Measurements from ENCODE around the gene APC2.
"Not testable (repeated sequence)": the region's sequence is repeated elsewhere in the genome, so short reads cannot be mapped to it uniquely, and the experiment has no call there.

Gene APC2

GRCh38 chr19:1495051-1495798, 45.3 kb downstream of the APC2 start:
- DNase-seq (ENCODE audit: low read depth in 1 of 2, low spot score in 1 of 2): no peak

DNA sequence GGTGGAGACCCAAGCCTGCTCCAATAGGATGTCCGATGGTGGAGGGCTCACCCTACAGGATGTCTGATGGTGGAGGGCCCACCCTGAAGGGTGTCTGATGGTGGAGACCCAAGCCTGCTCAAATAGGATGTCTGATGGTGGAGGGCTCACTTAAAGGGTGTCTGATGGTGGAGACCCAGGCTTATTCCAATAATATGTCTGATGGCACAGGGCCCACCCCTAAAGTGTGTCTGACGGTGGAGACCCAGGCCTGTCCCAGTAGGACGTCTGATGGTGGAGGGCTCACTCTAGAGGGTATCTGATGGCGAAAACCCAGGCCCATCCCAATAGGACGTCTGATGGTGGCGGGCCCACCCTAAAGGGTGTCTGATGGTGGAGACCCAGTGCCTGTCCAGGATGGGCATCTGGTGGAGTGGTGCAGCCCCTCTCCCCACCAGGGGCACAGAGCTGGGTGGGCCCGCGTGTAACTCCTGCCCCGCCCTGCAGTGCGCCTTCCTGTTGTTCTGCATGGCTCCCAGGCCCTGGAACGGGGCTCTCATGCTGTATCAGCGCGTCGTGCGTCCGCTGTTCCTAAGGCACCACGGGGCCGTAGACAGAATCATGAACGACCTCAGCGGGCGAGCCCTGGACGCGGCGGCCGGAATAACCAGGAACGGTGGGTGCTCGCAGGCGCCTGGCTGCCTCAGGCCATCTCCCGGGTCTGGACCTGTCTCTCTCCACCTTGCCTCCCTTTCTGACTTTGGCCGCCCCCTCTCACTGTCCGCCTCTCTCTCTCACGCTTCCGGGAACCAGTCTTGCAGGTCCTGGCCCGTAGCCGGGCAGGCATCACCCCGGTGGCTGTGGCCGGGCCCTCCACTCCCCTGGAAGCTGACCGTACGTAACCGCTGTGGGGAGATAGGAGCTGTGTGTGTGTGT, 46.1 kb downstream of the APC2 start:
- DNase-seq (ENCODE audit: low read depth in 1 of 2, low spot score in 1 of 2): no peak

DNA sequence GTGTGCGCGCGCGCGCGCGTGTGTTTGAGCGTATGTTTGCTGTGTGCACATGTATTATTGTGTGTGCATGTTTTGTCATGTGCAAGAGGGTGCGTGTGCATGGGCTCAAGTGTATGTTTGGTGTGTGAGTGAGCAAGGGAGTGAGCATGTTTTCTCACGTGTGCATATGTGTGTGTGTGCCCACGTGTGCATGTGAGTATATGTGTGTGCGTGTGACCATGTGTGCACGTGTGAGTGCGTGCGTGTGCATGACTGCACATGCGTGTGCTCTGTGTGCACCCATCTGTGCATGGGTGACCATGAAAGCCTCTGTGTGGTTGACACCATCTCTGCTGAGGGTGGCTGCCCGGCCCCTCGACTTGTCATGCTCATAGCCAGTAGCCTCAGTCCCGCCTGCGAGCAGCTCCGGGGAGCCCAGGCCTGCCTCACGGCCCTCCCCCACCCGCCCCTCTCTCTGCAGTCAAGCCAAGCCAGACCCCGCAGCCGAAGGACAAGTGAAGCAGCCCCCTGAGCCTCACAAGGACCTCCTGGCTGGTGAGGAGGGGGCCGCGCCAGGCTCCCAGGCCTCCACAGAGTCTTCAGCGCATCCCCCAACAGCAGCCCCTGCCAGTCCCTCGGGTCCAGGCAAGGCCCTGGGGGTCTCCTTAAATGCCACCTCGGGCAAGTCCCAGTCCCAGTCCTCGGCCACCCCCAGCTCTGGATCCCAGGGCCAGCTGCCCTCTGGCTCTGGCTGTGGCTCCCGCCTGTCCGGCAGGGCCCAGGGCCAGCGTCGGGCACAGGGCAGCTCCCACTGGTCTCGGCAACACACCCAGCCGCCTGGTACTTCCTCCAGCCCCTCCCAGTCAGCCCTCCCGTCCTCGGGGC, 47.0 kb downstream of the APC2 start:
- DNase-seq (ENCODE audit: low read depth in 1 of 2, low spot score in 1 of 2): no peak

- DNase-seq (ENCODE audit: low read depth in 1 of 2, low spot score in 1 of 2): no peak
Observed at GRCh38 chr19:1497578-1498235, 47.8 kb downstream of the APC2 start.

GRCh38 chr19:1499231-1499630, 49.3 kb downstream of the APC2 start:
- not testable (repeated sequence) for DNase-seq (ENCODE audit: low read depth in 1 of 2, low spot score in 1 of 2)

- DNase-seq (ENCODE audit: low read depth in 1 of 2, low spot score in 1 of 2): no peak
Observed at GRCh38 chr19:1501200-1501595, 51.3 kb downstream of the APC2 start.

GRCh38 chr19:1502433-1503088, 52.6 kb downstream of the APC2 start:
- DNase-seq (ENCODE audit: low read depth in 1 of 2, low spot score in 1 of 2): no peak

DNA sequence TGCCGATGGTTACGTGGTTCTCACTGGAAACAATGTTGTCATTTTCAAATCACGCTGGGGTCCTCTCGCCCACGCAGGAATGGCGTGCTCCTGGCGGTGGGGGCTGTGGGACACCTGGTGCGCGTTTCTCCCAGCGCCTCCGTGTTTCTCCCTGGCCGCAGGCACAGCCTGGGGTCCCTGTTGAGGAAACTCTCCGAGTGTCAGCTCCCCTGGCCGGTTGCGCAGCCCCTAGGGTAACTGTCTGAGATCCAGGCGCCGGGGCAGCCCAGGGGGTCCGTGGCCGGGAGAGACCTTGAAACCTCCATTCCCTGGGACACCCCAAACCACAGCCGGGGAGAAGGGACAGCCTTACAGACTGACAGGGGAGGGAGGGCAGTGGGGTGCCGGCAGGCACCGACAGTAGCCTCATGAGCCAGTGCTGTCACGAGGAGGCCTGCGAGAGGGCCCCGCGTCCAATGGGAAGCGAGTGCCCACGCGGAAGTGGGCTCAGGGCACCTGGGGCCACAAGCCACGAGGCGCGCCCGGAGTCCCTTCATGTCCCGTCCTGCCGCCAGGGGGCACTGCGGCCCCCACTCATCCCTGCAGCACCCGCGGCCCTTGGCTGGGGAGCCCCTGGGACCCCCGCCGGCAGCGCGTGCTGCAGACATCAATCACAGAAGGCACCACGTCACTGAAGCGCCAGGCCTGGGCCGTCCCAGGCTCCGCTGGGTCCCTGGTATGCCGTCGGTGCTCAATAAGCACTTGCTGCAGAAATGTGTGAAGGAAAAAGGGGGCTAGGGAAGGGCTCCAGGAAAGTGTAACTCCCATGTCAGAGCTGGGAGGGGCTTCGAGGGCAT, 53.4 kb downstream of the APC2 start:
- DNase-seq (ENCODE audit: low read depth in 1 of 2, low spot score in 1 of 2): peak; percentile 32 to 62

DNA sequence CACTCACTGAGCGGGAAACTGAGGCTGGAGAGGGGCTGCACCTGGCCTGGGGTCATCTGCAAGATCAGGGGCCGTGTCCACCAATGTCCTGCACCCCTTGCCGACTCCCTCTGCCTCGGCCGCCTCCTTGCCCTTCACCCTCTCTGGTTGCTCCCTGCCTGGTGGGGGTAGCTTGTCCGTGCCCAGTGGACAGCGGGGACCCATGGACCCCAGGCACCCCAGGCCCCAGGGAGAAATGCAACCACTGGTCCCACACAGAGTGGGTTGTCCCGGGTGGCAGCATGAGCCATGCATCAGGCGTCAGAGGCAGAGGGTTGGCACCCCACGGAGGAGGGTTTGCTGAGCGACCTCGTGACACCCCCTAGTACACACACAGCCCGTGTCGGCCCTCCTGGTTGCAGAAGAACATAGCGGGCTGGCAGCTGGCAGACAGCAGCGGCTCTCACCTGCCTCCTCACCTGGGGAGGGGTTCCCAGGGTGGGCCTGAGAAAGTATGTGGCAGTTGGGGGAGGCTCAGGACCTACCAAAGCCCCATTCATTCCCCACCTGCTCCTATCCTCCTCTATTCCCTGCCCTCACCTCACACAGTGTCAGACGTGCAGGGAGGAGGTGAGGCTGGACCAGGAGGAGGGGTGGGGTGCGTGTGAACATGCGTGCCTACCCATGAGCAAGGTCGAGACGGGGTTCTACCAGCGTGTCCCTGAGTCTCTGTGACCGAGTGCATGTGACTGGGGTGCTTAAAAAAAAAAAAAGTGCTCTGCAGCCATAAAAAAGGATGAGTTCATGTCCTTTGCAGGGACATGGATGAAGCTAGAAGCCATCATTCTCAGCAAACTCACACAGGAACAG, 54.2 kb downstream of the APC2 start:
- DNase-seq (ENCODE audit: low read depth in 1 of 2, low spot score in 1 of 2): no peak

DNA sequence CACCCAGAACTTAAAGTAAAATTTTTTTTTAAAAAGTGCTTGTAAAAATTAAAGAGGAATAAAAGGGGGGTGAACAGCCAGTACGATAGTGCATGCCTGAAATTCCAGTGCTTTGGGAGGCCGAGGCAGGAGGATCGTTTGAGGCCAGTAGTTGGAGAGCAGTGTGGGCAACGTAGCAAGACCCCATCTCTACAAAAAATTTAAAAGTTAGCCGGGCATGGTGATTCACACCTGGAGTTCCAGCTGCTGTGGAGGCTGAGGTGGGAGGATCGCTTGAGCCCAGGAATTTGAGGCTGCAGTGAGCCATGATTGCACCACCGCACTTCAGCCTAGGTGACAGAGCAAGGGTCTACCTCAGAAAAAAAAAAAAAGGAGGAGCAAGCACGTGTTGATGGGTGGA, 55.1 kb downstream of the APC2 start:
- DNase-seq (ENCODE audit: low read depth in 1 of 2, low spot score in 1 of 2): no peak

- DNase-seq (ENCODE audit: low read depth in 1 of 2, low spot score in 1 of 2): no peak
Observed at GRCh38 chr19:1505991-1506881, 56.3 kb downstream of the APC2 start.

GRCh38 chr19:1507192-1507660, 57.3 kb downstream of the APC2 start:
- no peak for DNase-seq (ENCODE audit: low read depth in 1 of 2, low spot score in 1 of 2)

DNA sequence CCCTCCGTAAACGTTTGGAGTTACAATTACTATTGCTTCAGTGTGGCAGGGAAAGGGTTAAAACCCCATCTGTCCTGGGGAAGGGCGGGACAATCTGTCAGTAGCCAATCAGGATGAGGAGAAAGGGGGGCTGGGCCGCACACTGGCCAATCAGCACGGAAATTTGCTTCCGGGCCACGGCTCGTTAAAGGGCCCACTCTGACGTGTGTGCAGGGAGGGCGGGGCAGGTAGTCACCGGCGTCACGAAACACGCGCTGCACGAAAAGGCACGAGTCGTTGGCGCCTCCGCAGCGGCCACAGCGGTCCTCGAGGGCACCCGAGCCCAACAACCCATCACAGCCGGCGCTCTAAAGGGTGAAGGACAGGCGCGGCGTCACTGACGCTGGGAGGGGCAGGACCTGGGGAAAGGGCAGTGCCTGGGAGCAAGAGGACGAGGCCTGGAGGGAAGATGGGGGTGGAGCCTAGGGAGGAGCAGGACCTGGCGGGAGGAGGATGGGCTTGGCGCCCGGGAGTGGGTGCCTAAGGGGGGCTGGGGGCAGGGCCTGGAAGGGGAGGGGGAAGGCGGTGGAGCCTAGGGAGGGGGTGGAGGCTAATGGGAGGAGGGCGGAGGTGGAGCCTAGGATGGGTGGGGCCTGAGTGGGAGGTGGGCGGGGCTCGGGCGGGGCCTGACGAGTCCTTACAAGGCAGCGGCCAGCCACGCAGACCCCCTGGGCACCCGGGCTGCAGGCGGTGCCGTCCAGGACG, 58.0 kb downstream of the APC2 start:
- peak; percentile 82 to 84 for DNase-seq (ENCODE audit: low read depth in 1 of 2, low spot score in 1 of 2)

DNA sequence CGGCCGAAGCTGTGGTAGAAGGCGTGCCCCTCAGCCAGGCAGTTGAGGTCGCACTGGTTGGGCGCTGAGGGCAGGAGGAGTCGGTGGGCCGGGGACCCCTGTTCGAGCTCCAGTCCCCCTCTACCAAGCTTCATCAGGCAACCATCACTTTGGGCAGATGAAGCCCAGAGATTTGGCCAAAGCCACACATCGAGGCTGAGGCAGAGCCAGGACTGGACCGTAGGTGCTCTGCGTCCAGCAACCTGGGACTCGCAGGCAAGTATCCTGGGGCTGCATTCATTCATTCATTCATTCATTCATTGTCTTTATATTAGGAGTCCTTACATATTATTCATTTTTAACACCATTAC, 58.6 kb downstream of the APC2 start:
- DNase-seq (ENCODE audit: low read depth in 1 of 2, low spot score in 1 of 2): no peak

DNA sequence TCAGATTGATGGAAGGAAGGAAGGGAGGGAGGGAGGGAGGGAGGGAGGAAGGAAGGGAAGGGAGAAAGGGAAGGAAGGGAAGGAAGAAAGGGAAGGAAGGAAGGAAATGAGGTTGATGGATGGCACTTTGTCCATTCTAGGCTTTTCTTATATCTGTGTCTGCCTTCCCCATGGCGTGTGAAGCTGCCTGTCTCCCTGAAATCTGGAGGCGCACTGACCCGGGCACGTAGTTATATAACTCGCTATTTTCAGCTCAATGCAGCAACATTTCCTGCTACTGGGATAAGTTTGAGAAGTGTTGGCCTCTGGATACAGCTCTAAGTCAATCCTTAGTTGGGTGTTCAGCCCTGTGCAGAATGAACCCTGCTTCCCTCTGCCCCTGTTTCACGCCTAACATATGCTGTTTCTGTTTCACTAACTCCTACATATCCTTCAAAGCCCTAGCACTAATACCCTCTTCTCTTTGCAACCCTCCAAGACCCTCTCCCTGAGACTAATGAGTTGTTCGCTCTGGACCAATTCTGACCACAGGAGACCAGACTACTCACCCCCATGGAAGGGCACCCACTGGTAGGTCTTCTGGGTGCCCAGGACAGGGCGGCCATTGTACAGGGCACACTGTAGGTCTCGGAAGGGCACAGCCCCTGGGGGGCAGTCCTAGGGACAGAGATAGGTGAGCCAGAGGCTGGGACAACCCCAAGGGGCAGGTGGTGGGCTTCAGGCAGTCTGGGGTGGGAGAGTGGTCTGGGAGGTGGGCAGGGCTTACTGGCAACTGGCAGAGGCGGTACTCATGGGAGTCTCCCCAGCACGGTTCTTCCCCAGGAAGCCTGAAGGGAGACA, 59.9 kb downstream of the APC2 start:
- no peak for DNase-seq (ENCODE audit: low read depth in 1 of 2, low spot score in 1 of 2)

DNA sequence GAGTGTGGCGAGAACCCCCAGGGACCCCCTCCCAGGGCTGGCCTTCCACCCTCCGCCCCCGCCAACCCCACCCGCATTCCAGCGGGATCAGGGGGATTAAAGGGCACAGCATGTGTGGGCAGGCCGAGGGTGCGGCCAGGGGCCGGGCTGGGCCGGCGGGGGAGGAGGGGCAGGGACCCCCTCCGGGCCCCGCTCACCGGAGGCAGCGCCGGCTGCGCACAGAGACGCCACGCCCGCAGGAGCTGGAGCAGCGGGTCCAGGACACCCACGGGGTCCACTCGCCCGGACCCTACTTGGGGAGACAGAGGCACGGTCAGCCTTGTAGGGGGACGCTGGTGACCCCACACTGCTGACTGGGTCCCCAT, 60.5 kb downstream of the APC2 start:
- DNase-seq (ENCODE audit: low read depth in 1 of 2, low spot score in 1 of 2): no peak
